ENCODE data around the gene PRM1.

DNA sequence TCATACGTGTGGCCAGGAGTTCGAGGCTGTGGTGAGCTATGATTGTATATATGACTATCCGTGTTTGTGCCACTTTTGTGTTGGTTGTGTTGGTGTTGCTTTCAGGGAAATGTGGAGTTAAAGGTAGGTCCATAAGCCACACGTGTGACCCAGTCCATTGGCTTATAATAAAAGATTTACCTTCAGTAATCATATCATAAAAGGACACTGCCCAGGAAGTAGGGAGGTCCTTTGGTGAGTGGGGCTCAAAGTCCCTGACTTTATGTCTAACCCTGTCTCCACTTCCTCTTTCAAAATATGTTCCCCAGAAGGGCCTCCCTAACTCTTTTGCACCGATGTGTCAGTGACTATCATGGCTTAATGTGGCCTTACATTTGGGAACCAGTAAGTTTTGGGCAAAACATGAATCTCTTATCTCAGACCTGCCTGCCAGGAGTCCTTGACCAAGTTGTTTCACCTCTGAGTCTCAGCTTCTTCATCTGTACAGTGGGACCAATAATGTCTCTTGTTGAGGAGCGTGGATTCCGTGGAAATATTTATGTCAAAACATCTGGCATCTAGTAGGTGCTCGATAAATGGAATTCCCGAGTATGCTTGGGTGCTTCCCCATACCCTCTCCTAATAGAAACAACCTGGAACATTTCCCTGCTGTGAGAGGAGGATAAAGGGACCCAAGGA is 16.8 kb downstream of the PRM1 start:
- TF ChIP-seq CTCF (IDR thresholded peaks at IDR 0.05; ENCODE audit: low read depth, low read length, missing input control) (no peak), RXRA (IDR thresholded peaks at IDR 0.05) (no peak), EGR1 (IDR thresholded peaks at IDR 0.05; ENCODE audit: low read depth in 2 of 2) (no peak), YY1 (IDR thresholded peaks at IDR 0.05) (no peak), JUND (IDR thresholded peaks at IDR 0.05) (no peak), MAX (IDR thresholded peaks at IDR 0.05) (no peak), ATF3 (IDR thresholded peaks at IDR 0.05) (no peak)
